ENCODE measurements around the gene ARHGAP40. TPM values are rescaled to one million over a fixed set of nuclear protein-coding genes. Genes with fewer than 3 reads are reported as not detected.

The ARHGAP40 gene
- total and polyA plus RNA-seq, 2 donors (not counting 3 experiments of a cell fraction or from before 2014, with no cell fraction given), result 0.18 to 0.20 TPM

GRCh38 chr20:38640521-38640920 is 38.9 kb downstream of the ARHGAP40 start:
- no peaks in the 10 kb centered on the region for H3K9me3 ChIP-seq (replicated peaks; ENCODE audit: control insufficient read depth, insufficient read depth, low read length)
- no peak overlapping the region for H2AFZ ChIP-seq (ENCODE audit: low read depth, low read length)
- no peaks in the 10 kb centered on the region for H4K20me1 ChIP-seq (replicated peaks; ENCODE audit: control insufficient read depth, extremely low read depth, insufficient read depth, low read length)
- no peaks in the 10 kb centered on the region for H3K9me1 ChIP-seq (replicated peaks; ENCODE audit: control insufficient read depth, extremely low read depth, insufficient read depth, low read length)
- no peak overlapping the region for H3K9ac ChIP-seq (replicated peaks; ENCODE audit: extremely low read depth, insufficient read depth, low read length)
- dilution Hi-C loops (cut with MboI; ENCODE audit: extremely low pct_ligation_motif_present, low sequenced_read_pairs) (no loop called here), intact Hi-C loops (cut with micrococcal nuclease) (no loop called here)
- no peaks in the 10 kb centered on the region for H3K79me2 ChIP-seq (ENCODE audit: control insufficient read depth, insufficient read depth, low read length)
- TF ChIP-seq FOS (IDR thresholded peaks at IDR 0.05; ENCODE audit: borderline replicate concordance, insufficient read depth, low read length) (no peak), EZH2 (IDR thresholded peaks at IDR 0.05; ENCODE audit: borderline replicate concordance, low read depth, low read length, severe bottlenecking) (no peak), GATA2 (IDR thresholded peaks at IDR 0.05; ENCODE audit: insufficient read depth, insufficient read length, low read depth, low read length) (no peak), CTCF (IDR thresholded peaks at IDR 0.05; ENCODE audit: extremely low read depth in 1 of 2, insufficient read depth in 1 of 2, low read depth in 1 of 2, low read length in 2 of 2) (no peak), POLR2A (IDR thresholded peaks at IDR 0.05; ENCODE audit: low read depth, low read length) (no peak), POLR2AphosphoS5 (IDR thresholded peaks at IDR 0.05; ENCODE audit: insufficient read depth, low read depth, low read length) (no peak), MAX (IDR thresholded peaks at IDR 0.05; ENCODE audit: insufficient read depth, insufficient read length) (no peak), MYC (IDR thresholded peaks at IDR 0.05; ENCODE audit: low read depth, low read length) (no peak), JUN (IDR thresholded peaks at IDR 0.05; ENCODE audit: borderline replicate concordance, insufficient read depth, insufficient read length, low read depth) (no peak)
- no peaks in the 10 kb centered on the region for H3K4me1 ChIP-seq (ENCODE audit: control insufficient read depth, extremely low read depth, insufficient read depth, low read length)
- H3K27ac ChIP-seq (ENCODE audit: insufficient read depth, low read depth, low read length), result no peak overlapping the region
- no TSS peak for BruUV-seq (replicated peaks)
- no peak overlapping the region for H3K4me3 ChIP-seq (replicated peaks in 1 of 3; ENCODE audit: insufficient read depth in 1 of 3, low read depth in 1 of 3, low read length in 3 of 3)
- POLR2A ChIA-PET, result interaction anchor here (0.7 kb wide), 1 partner anchor 105 kb away, joined by 7 read pairs; no protein-coding TSS in a partner anchor
- H3K27me3 ChIP-seq (ENCODE audit: control insufficient read depth in 2 of 2, insufficient read depth in 2 of 2, low read length in 2 of 2), result peaks cover 9% of the 10 kb centered on the region in 2 experiments
- H3K36me3 ChIP-seq (ENCODE audit: control insufficient read depth in 2 of 2, extremely low read depth in 1 of 2, insufficient read depth in 2 of 2, low read length in 2 of 2), result no peaks in the 10 kb centered on the region
- DNase-seq (ENCODE audit: low read depth, low spot score) (no peak), FAIRE-seq (no peak)
- H3K4me2 ChIP-seq (ENCODE audit: insufficient read depth, low read length), result no peak overlapping the region
- CTCF ChIA-PET, result interaction anchor here (1.0 to 1.5 kb wide), 3 partner anchors 9 to 18 kb away, joined by 3 to 5 read pairs (median 4); no protein-coding TSS in a partner anchor

Data from endothelial cell of umbilical vein (primary cell).